ACC112 (cell line): ENCODE results near the gene MESD.
"Not testable (repeated sequence)": the region's sequence is repeated elsewhere in the genome, so short reads cannot be mapped to it uniquely, and the experiment has no call there.

ENCODE experiments used
- H2AFZ ChIP-seq: fragments of 200-600 bp; sonication (generic); one replicate; pipeline ENCODE4 v1.6.0; 2017; ENCODE audit warnings: antibody characterized with exemption, low read length; ENCODE audit not compliant: unreplicated experiment
- H3K27ac ChIP-seq: fragments of 200-600 bp; sonication (generic); 2 replicates; pipeline ENCODE4 v1.5.1; 2014; ENCODE audit warnings: low read depth, mild to moderate bottlenecking, antibody characterized with exemption, low read length, moderate library complexity
- H3K27me3 ChIP-seq: fragments of 200-600 bp; sonication (generic); 2 replicates; pipeline ENCODE4 v1.6.1; 2014; ENCODE audit warnings: mild to moderate bottlenecking, antibody characterized with exemption, low read length, moderate library complexity, mixed read lengths; ENCODE audit not compliant: insufficient read depth
- H3K36me3 ChIP-seq: fragments of 200-600 bp; sonication (generic); 2 replicates; pipeline ENCODE4 v1.6.1; 2016; ENCODE audit warnings: mild to moderate bottlenecking, antibody characterized with exemption, low read length, moderate library complexity, mixed read lengths; ENCODE audit not compliant: insufficient read depth
- H3K4me1 ChIP-seq: fragments of 200-600 bp; sonication (generic); one replicate; pipeline ENCODE4 v1.6.1; 2016; ENCODE audit warnings: low read length, mixed read lengths; ENCODE audit not compliant: insufficient read depth, unreplicated experiment, control insufficient read depth
- H3K4me3 ChIP-seq: fragments of 200-600 bp; sonication (generic); 2 replicates; pipeline ENCODE4 v1.5.1; 2014; ENCODE audit warnings: mild to moderate bottlenecking, low read depth, low read length
- H3K79me2 ChIP-seq: fragments of 200-600 bp; sonication (generic); one replicate; pipeline ENCODE4 v1.6.0; 2016; ENCODE audit warnings: low read length; ENCODE audit not compliant: control insufficient read depth, unreplicated experiment, insufficient read depth

The MESD gene

DNA sequence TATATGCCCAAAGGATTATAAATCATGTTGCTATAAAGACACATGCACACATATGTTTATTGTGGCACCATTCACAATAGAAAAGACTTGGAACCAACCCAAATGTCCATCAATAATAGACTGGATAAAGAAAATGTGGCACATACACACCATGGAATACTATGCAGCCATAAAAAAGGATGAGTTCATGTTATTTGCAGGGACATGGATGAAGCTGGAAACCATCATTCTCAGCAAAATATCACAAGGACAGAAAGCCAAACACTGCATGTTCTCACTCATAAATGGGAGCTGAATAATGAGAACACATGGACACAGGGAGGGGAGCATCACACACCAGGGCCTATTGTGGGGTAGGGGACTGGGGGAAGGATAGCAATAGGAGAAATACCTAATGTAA is 24.2 kb downstream of the MESD start:
- H3K4me3 ChIP-seq, H3K79me2 ChIP-seq, H2AFZ ChIP-seq, H3K27me3 ChIP-seq, H3K36me3 ChIP-seq, H3K4me1 ChIP-seq, H3K27ac ChIP-seq: not testable (repeated sequence)

- H3K4me1 ChIP-seq: peaks cover 15% of the 10 kb centered on the region
- no peaks in the 10 kb centered on the region for H3K79me2 ChIP-seq
- no peak overlapping the region for H3K27ac ChIP-seq
- H3K4me3 ChIP-seq: no peak overlapping the region
- peaks cover 4% of the 10 kb centered on the region; the same call in 1 of the 2 replicates for H3K36me3 ChIP-seq
- no peaks in the 10 kb centered on the region for H3K27me3 ChIP-seq
- no peak overlapping the region for H2AFZ ChIP-seq
These were observed 30.7 kb downstream of the MESD start for GRCh38 chr15:80958818-80959495.

- H3K4me3 ChIP-seq: no peak overlapping the region
- H3K79me2 ChIP-seq: no peaks in the 10 kb centered on the region
- no peaks in the 10 kb centered on the region for H3K27me3 ChIP-seq
- H3K4me1 ChIP-seq: peaks cover 15% of the 10 kb centered on the region
- peaks cover 4% of the 10 kb centered on the region; the same call in 1 of the 2 replicates for H3K36me3 ChIP-seq
- no peak overlapping the region for H3K27ac ChIP-seq
- H2AFZ ChIP-seq: no peak overlapping the region
These were observed 31.6 kb downstream of the MESD start for GRCh38 chr15:80957976-80958375.

GRCh38 chr15:80957556-80957955 is 32.1 kb downstream of the MESD start:
- peaks cover 15% of the 10 kb centered on the region for H3K4me1 ChIP-seq
- H2AFZ ChIP-seq: no peak overlapping the region
- H3K27me3 ChIP-seq: no peaks in the 10 kb centered on the region
- H3K79me2 ChIP-seq: no peaks in the 10 kb centered on the region
- H3K36me3 ChIP-seq: peaks cover 4% of the 10 kb centered on the region; the same call in 1 of the 2 replicates
- no peak overlapping the region for H3K27ac ChIP-seq
- no peak overlapping the region for H3K4me3 ChIP-seq

DNA sequence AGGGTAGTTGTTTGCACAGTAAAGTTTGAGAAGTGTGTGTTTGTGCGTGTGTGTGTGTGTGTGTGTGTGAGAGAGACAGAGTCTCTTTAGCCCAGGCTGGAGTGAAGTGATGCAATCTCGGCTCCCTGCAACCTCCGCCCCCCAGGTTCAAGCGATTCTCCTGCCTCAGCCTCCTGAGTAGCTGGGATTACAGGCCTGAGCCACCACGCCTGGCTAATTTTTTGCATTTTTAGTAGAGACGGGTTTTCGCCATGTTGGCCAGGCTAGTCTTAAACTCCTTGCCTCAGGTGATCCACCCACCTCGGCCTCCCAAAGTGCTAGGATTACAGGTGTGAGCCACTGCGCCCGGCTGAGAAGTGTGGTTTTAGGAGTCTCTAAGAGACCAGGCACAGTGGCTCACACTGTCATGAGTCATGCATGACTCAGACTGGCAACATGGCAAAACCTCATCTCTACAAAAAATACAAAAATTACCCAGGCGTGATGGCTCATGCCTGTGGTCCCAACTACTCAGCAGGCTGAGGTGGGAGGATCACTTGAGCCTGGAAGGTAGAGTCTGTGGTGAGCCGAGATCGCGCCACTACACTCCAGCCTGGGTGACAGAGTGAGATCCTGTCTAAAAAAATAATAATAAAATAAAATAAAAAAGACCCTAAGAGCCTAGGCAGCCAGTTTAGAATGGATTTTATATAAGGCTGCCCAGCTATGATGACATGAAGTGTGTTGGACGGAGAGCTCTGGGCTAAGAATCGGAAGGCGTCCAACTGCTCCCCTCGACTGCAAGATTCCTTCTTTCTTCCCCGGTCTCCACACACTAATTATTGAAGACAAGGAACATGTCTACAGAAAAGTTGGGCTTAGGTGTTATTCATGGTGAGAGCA is 33.8 kb downstream of the MESD start:
- H3K4me3 ChIP-seq, H3K36me3 ChIP-seq, H3K27ac ChIP-seq, H3K27me3 ChIP-seq, H2AFZ ChIP-seq, H3K79me2 ChIP-seq: not testable (repeated sequence)
- peaks cover 15% of the 10 kb centered on the region for H3K4me1 ChIP-seq

DNA sequence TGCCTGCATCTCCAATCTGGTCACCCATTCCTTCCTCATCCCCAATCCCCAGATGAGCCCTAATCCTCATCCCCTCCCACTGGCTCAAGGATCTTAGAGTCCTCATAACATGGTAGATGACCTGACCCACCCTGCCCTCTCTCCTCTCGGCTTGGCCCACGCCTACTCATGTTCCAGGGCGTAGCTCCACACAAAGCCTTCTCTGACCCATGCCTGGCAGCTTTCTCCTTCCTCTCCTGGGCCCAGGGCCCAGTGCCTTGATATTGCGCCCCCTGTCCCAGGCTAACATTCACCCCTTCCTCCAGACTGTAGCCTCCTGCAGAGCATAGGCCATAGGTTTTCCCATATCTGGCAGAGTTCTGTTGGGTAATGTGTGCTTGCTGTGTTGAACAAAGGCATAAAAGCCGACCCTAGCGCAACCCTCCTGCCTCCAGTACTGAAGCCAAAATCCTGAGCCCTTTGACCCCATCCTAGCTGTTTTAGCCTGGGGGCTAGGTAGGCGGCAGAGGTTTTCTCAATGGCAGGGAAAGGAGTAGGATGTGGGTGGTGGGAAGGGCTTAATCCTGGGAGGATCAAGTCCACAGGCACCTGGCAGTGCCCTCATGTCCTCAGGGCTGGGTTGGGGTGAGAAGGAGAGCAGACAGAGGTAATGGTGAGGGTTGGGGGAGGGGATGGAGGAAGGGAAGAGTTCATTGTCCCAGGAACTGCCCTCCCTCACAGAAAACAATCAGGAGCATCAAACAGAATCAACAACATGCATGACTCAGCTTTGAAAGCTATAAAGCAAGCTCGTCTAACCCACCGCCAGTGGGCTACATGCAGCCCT is 35.5 kb downstream of the MESD start:
- H3K4me1 ChIP-seq: peaks cover 15% of the 10 kb centered on the region
- H3K27me3 ChIP-seq: no peaks in the 10 kb centered on the region
- no peaks in the 10 kb centered on the region for H3K79me2 ChIP-seq
- no peak overlapping the region for H3K27ac ChIP-seq
- peaks cover 7% of the 10 kb centered on the region; the same call in 1 of the 2 replicates for H3K36me3 ChIP-seq
- no peak overlapping the region for H3K4me3 ChIP-seq
- H2AFZ ChIP-seq: no peak overlapping the region

GRCh38 chr15:80953001-80953952 is 36.3 kb downstream of the MESD start:
- H3K79me2 ChIP-seq: no peaks in the 10 kb centered on the region
- H3K27me3 ChIP-seq: no peaks in the 10 kb centered on the region
- H3K4me1 ChIP-seq: peaks cover 15% of the 10 kb centered on the region
- no peak overlapping the region for H2AFZ ChIP-seq
- H3K36me3 ChIP-seq: peaks cover 3% of the 10 kb centered on the region; the same call in 1 of the 2 replicates
- no peak overlapping the region for H3K27ac ChIP-seq
- no peak overlapping the region for H3K4me3 ChIP-seq

DNA sequence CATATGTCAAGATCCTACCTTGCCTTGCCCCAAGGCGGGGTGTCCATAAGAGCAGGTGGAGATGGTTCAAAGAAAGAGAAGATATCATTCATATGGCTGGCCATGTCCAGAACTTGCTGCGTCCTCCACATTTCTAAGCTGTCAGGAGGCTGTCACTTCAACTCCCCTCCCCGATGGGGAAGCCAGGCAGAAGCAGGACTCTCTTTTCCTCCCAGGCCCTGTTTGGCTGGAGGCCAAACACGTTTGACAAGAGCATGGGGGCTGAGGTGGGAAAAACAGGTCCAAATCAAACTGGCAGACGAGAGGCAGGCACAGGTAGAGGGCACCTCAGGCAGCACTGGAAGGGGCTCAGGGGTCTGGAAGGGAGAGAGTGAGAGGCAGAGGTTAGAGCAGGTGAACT is 37.7 kb downstream of the MESD start:
- Histone ChIP-seq H3K27ac (no peak overlapping the region), H3K36me3 (peaks cover 4% of the 10 kb centered on the region; the same call in 1 of the 2 replicates), H3K4me3 (no peak overlapping the region), H3K79me2 (no peaks in the 10 kb centered on the region), H3K27me3 (no peaks in the 10 kb centered on the region), H2AFZ (no peak overlapping the region), H3K4me1 (peaks cover 11% of the 10 kb centered on the region)

DNA sequence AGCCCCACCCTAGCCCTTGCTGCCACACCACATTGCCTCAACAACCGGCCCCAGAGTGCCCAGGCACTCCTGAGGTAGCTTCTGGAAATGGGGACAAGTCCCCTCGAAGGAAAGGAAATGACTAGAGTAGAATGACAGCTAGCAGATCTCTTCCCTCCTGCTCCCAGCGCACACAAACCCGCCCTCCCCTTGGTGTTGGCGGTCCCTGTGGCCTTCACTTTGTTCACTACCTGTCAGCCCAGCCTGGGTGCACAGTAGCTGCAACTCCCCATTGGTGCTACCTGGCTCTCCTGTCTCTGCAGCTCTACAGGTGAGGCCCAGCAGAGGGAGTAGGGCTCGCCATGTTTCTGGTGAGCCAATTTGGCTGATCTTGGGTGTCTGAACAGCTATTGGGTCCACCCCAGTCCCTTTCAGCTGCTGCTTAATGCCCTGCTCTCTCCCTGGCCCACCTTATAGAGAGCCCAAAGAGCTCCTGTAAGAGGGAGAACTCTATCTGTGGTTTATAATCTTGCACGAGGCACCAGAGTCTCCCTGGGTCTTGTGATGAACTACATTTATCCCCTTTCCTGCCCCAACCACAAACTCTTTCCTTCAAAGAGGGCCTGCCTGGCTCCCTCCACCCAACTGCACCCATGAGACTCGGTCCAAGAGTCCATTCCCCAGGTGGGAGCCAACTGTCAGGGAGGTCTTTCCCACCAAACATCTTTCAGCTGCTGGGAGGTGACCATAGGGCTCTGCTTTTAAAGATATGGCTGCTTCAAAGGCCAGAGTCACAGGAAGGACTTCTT is 39.1 kb downstream of the MESD start:
- no peaks in the 10 kb centered on the region for H3K79me2 ChIP-seq
- H3K27me3 ChIP-seq: no peaks in the 10 kb centered on the region
- H2AFZ ChIP-seq: no peak overlapping the region
- H3K36me3 ChIP-seq: peaks cover 7% of the 10 kb centered on the region; the same call in 1 of the 2 replicates
- no peak overlapping the region for H3K4me3 ChIP-seq
- peaks cover 2% of the 10 kb centered on the region for H3K4me1 ChIP-seq
- no peak overlapping the region for H3K27ac ChIP-seq
